HepG2 (cell line): Measurements from ENCODE around the gene HPGD. TPM values are rescaled to one million over a fixed set of nuclear protein-coding genes. Genes with fewer than 3 reads are reported as not detected.

ENCODE experiments used
- ATAC-seq: fragments of 200-7000 bp; cut with Tn5 transposase; 3 replicates; pipeline ENCODE4 v1.9.1; 2020; ENCODE audit warnings: mild to moderate bottlenecking, moderate library complexity
- BruUV-seq: library from RNA; stranded (reverse); fragments of 400-500 nt; replicated peaks from 2 replicates; lab custom pipeline; 2021; lab: Mats Ljungman, UMichigan
- CTCF ChIA-PET: fragments of 300-600 bp; formaldehyde crosslinking; extraction: SDS; loops from one replicate; lab custom pipeline; 2021; ENCODE audit warnings: low total read pairs, inconsistent platforms, low intra/inter-chr PET ratio; lab: Yijun Ruan, JAX
- POLR2A ChIA-PET: fragments of 350-600 bp; sonication (Branson Sonifier 250); formaldehyde crosslinking; loops from one replicate; lab custom pipeline; 2020; ENCODE audit warnings: antibody characterized with exemption, inconsistent platforms; lab: Yijun Ruan, JAX
- DNase-seq: peaks from one replicate; pipeline ENCODE4 v3.0.0-alpha.2; 2015; ENCODE audit warnings: low spot score
- FAIRE-seq: peaks from 3 replicates; lab custom pipeline; 2011; peaks lifted over from hg19 to GRCh38; lab: Jason Lieb, UNC
- H2AFZ ChIP-seq: one replicate; pipeline ENCODE4 v1.6.1; 2011; ENCODE audit warnings: low read length, inconsistent platforms
- H3K27ac ChIP-seq: fragments of 300-600 bp; 3 replicates; pipeline ENCODE4 v1.8.0; 2011; ENCODE audit warnings: mixed run types, mild to moderate bottlenecking, mixed read lengths, low read length, inconsistent platforms; ENCODE audit not compliant: insufficient read depth; ENCODE audit errors: extremely low read length
- H3K27me3 ChIP-seq, 2 experiments: fragments of 200-600 bp in 1 of 2; 2 replicates in 1 of 2; 3 replicates in 1 of 2; pipeline versions ENCODE4 v1.6.0 to v1.8.0; 2011; ENCODE audit warnings: low read length in 2 of 2, mild to moderate bottlenecking in 2 of 2, moderate library complexity in 2 of 2, inconsistent platforms in 1 of 2; ENCODE audit not compliant: insufficient read depth in 2 of 2, control insufficient read depth in 1 of 2
- H3K36me3 ChIP-seq, 2 experiments: fragments of 200-600 bp in 1 of 2; replicated peaks in 1 of 2; 2 replicates in 1 of 2; 3 replicates in 1 of 2; pipeline versions ENCODE4 v1.5.1 to v1.8.0; 2011; ENCODE audit warnings: low read length in 2 of 2, inconsistent platforms in 1 of 2; ENCODE audit not compliant: insufficient read depth in 2 of 2, control insufficient read depth in 1 of 2
- H3K4me1 ChIP-seq: 2 replicates; pipeline ENCODE4 v1.5.1; 2012; ENCODE audit warnings: low read length, inconsistent platforms; ENCODE audit not compliant: insufficient read depth
- H3K4me2 ChIP-seq: 2 replicates; pipeline ENCODE4 v1.6.0; 2011; ENCODE audit warnings: low read depth, low read length, inconsistent platforms
- H3K4me3 ChIP-seq, 3 experiments: fragments of 200-600 bp in 1 of 3; sonication (generic), shearing (Covaris generic) in 1 of 3; replicated peaks in 1 of 3; 2 replicates each; pipeline ENCODE4 v1.5.1; 2011 to 2016; ENCODE audit warnings: low read length in 3 of 3, inconsistent platforms in 2 of 3, low read depth in 2 of 3, mild to moderate bottlenecking in 2 of 3, control low read depth in 1 of 3, mixed read lengths in 1 of 3; ENCODE audit not compliant: insufficient read depth in 1 of 3
- H3K79me2 ChIP-seq: one replicate; pipeline ENCODE4 v1.6.1; 2011; ENCODE audit warnings: low read length, inconsistent platforms; ENCODE audit not compliant: insufficient read depth
- H3K9ac ChIP-seq: 2 replicates; pipeline ENCODE4 v1.6.0; 2011; ENCODE audit warnings: mild to moderate bottlenecking, low read depth, low read length, inconsistent platforms; ENCODE audit not compliant: insufficient read depth
- H3K9me3 ChIP-seq: 2 replicates; pipeline ENCODE4 v1.5.1; 2012; ENCODE audit warnings: mild to moderate bottlenecking, low read length
- H4K20me1 ChIP-seq: 2 replicates; pipeline ENCODE4 v1.6.0; 2011; ENCODE audit warnings: inconsistent platforms, mild to moderate bottlenecking, low read length, moderate library complexity; ENCODE audit not compliant: insufficient read depth
- ARID5B ChIP-seq: IDR thresholded peaks from 2 replicates; pipeline ENCODE4 v1.4.0; 2020; ENCODE audit warnings: mild to moderate bottlenecking, missing genetic modification reagents
- ATF1 ChIP-seq: IDR thresholded peaks from 2 replicates; pipeline ENCODE4 v1.6.1; 2016; ENCODE audit warnings: mild to moderate bottlenecking, control low read depth
- CREBL2 ChIP-seq: sonication (generic); formaldehyde crosslinking; IDR thresholded peaks from 2 replicates; pipeline ENCODE4 v1.8.1; 2023; ENCODE audit warnings: missing genetic modification reagents, mild to moderate bottlenecking, borderline replicate concordance
- HBP1 ChIP-seq: IDR thresholded peaks from 2 replicates; pipeline ENCODE4 v1.6.1; 2016; ENCODE audit warnings: low read depth, control low read depth
- HHEX ChIP-seq: IDR thresholded peaks from 2 replicates; pipeline ENCODE4 v1.6.1; 2016; ENCODE audit warnings: control low read depth
- KDM5A ChIP-seq: fragments of 200-600 bp; sonication (generic); IDR thresholded peaks from 2 replicates; pipeline ENCODE4 v1.7.0; 2018; ENCODE audit warnings: antibody characterized with exemption, mild to moderate bottlenecking, low read length, borderline replicate concordance
- TMF1 ChIP-seq: sonication (generic); formaldehyde crosslinking; IDR thresholded peaks from 2 replicates; pipeline ENCODE4 v1.8.1; 2022; ENCODE audit warnings: low read depth, missing genetic modification reagents
- ZNF263 ChIP-seq: sonication (generic); formaldehyde crosslinking; IDR thresholded peaks from 2 replicates; pipeline ENCODE4 v1.4.0; 2020; ENCODE audit warnings: missing genetic modification reagents
- ZNF276 ChIP-seq: sonication (generic); formaldehyde crosslinking; IDR thresholded peaks from 2 replicates; pipeline ENCODE4 v1.4.0; 2020; ENCODE audit warnings: mild to moderate bottlenecking, low read depth, missing genetic modification reagents
- ZNF3 ChIP-seq: IDR thresholded peaks from 2 replicates; pipeline ENCODE4 v1.7.0; 2017; ENCODE audit warnings: inconsistent platforms
- ZNF605 ChIP-seq: sonication (generic); formaldehyde crosslinking; IDR thresholded peaks from 2 replicates; pipeline ENCODE4 v1.8.0; 2022; ENCODE audit warnings: mild to moderate bottlenecking, missing genetic modification reagents
- WGBS: methylation state at CpG from one replicate; pipeline ENCODE4 v1.1.6; 2017; ENCODE audit warnings: low lambda C conversion rate; 5-methylcytosine and 5-hydroxymethylcytosine counted together
- in situ Hi-C: cut with HindIII; loops from 2 replicates; pipeline ENCODE4 v1.10.0; 2017; ENCODE audit warnings: low pct_unique_long_range_greater_than_20kb; ENCODE audit not compliant: extremely low pct_ligation_motif_present
- intact Hi-C: fragments of 100-400 bp; cut with micrococcal nuclease; formaldehyde crosslinking; loops from one replicate; pipeline ENCODE4 v1.10.0; 2022; ENCODE audit not compliant: unreplicated experiment
- polyA plus RNA-seq, 8 experiments: library from polyadenylated mRNA; depleted of rRNA in 3 of 8; stranded (reverse) in 7 of 8; unstranded in 1 of 8; fragments of >200 nt; fragmentation: Illumina TruSeq in 4 of 8; extraction: Trizol in 4 of 8; gene quantifications; 2 replicates each; pipeline versions ENCODE4 v1.2.1 to v1.2.3, GENCODE V29; 2011 to 2016; ENCODE audit warnings: low read depth in 4 of 8, missing spikeins in 1 of 8, mixed read lengths in 1 of 8; ENCODE audit not compliant: insufficient read depth in 1 of 8
- total RNA-seq, 5 experiments: library from RNA; depleted of rRNA; stranded (reverse); fragments of >200 nt; fragmentation: Illumina TruSeq; extraction: Trizol; gene quantifications; 2 replicates each; pipeline ENCODE4 v1.2.3, GENCODE V29; 2016; ENCODE audit warnings: low read depth in 1 of 5

HPGD gene
- total and polyA plus RNA-seq, 2 of the 13 experiments (the other 11 are each of a cell fraction or from before 2014, with no cell fraction given) = 0.13 to 0.24 TPM

- in situ Hi-C loops = no loop called here
- CTCF ChIA-PET = no interaction called here
Observed at GRCh38 chr4:174457468-174457867, 64.8 kb downstream of the HPGD start.

GRCh38 chr4:174454815-174455473 lies 67.3 kb downstream of the HPGD start:
- BruUV-seq = no TSS peak
- H3K9ac ChIP-seq = no peak overlapping the region
- CTCF ChIA-PET = no interaction called here
- H3K27me3 ChIP-seq = no peaks in the 10 kb centered on the region; a peak in 1 of 5 replicates
- in situ Hi-C loops (no loop called here), intact Hi-C loops (no loop called here)
- POLR2A ChIA-PET = no interaction called here
- WGBS = 49% methylated on average over 6 of the region's 6 CpGs
- FAIRE-seq (no peak), DNase-seq (no peak), ATAC-seq (no peak)
- H3K4me1 ChIP-seq = no peaks in the 10 kb centered on the region
- no peaks in the 10 kb centered on the region for H3K36me3 ChIP-seq
- no peaks in the 10 kb centered on the region for H4K20me1 ChIP-seq
- no peak overlapping the region for H3K4me2 ChIP-seq
- no peaks in the 10 kb centered on the region for H3K79me2 ChIP-seq
- H3K4me3 ChIP-seq = no peak overlapping the region
- H2AFZ ChIP-seq = no peak overlapping the region
- no peaks in the 10 kb centered on the region for H3K9me3 ChIP-seq
- no peak overlapping the region for H3K27ac ChIP-seq
- no peak for TF ChIP-seq ATF1 (CRISPR knock-in tag)
- no peak for TF ChIP-seq ARID5B (CRISPR knock-in tag)
- TF ChIP-seq CREBL2 (CRISPR knock-in tag) = no peak
- no peak for TF ChIP-seq HBP1 (CRISPR knock-in tag)
- no peak for TF ChIP-seq ZNF3 (CRISPR knock-in tag)

More at GRCh38 chr4:174457468-174457867, 64.8 kb downstream of the HPGD start:
- 61% methylated on average over 6 of the region's 6 CpGs for WGBS
- TF ChIP-seq HHEX (CRISPR knock-in tag) (no peak), ZNF276 (CRISPR knock-in tag) (no peak), ZNF605 (CRISPR knock-in tag) (no peak), KDM5A (no peak), TMF1 (CRISPR knock-in tag) (no peak), ZNF263 (CRISPR knock-in tag) (no peak)
- H3K36me3 ChIP-seq = no peaks in the 10 kb centered on the region
- no peaks in the 10 kb centered on the region for H3K79me2 ChIP-seq
- no TSS peak for BruUV-seq
- H3K4me2 ChIP-seq = no peak overlapping the region
- no peaks in the 10 kb centered on the region for H3K27me3 ChIP-seq
- no peak for ATAC-seq
- no peak overlapping the region for H2AFZ ChIP-seq
- intact Hi-C loops = no loop called here
- no peak for FAIRE-seq
- no peak for DNase-seq
- no peaks in the 10 kb centered on the region for H3K9me3 ChIP-seq
- no peak overlapping the region for H3K27ac ChIP-seq
- no peak overlapping the region for H3K4me3 ChIP-seq
- no peak overlapping the region for H3K9ac ChIP-seq
- H4K20me1 ChIP-seq = no peaks in the 10 kb centered on the region
- H3K4me1 ChIP-seq = peaks cover 20% of the 10 kb centered on the region
- POLR2A ChIA-PET = no interaction called here
